ENCODE data around the gene PRRC2A.

Gene PRRC2A

GRCh38 chr6:31620586-31621319 is at the start of gene PRRC2A:
TSS of gene PRRC2A (plus strand) at chr6:31620715. CDS start at chr6:31622790, 2,075 bp downstream.
- peak; percentile 69 to 81 for DNase-seq

DNA sequence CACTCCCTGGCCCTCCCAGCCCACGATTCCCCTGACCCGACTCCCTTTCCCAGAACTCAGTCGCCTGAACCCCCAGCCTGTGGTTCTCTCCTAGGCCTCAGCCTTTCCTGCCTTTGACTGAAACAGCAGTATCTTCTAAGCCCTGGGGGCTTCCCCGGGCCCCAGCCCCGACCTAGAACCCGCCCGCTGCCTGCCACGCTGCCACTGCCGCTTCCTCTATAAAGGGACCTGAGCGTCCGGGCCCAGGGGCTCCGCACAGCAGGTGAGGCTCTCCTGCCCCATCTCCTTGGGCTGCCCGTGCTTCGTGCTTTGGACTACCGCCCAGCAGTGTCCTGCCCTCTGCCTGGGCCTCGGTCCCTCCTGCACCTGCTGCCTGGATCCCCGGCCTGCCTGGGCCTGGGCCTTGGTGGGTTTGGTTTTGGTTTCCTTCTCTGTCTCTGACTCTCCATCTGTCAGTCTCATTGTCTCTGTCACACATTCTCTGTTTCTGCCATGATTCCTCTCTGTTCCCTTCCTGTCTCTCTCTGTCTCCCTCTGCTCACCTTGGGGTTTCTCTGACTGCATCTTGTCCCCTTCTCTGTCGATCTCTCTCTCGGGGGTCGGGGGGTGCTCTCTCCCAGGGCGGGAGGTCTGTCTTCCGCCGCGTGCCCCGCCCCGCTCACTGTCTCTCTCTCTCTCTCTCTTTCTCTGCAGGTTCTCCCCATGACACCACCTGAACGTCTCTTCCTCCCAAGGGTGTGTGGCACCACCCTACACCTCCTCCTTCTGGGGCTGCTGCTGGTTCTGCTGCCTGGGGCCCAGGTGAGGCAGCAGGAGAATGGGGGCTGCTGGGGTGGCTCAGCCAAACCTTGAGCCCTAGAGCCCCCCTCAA is 48.2 kb upstream of the PRRC2A start, which contains the start of gene LTA:
Gene LTA, plus strand, starts transcription at position 249 of the 871 bp plus-strand sequence. Its CDS starts 454 bp downstream, at position 703.
- DNase-seq, result no peak

DNA sequence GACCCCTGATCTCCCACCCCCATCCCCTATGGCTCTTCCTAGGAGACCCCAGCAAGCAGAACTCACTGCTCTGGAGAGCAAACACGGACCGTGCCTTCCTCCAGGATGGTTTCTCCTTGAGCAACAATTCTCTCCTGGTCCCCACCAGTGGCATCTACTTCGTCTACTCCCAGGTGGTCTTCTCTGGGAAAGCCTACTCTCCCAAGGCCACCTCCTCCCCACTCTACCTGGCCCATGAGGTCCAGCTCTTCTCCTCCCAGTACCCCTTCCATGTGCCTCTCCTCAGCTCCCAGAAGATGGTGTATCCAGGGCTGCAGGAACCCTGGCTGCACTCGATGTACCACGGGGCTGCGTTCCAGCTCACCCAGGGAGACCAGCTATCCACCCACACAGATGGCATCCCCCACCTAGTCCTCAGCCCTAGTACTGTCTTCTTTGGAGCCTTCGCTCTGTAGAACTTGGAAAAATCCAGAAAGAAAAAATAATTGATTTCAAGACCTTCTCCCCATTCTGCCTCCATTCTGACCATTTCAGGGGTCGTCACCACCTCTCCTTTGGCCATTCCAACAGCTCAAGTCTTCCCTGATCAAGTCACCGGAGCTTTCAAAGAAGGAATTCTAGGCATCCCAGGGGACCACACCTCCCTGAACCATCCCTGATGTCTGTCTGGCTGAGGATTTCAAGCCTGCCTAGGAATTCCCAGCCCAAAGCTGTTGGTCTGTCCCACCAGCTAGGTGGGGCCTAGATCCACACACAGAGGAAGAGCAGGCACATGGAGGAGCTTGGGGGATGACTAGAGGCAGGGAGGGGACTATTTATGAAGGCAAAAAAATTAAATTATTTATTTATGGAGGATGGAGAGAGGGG is 47.0 kb upstream of the PRRC2A start:
- no peak for DNase-seq

DNA sequence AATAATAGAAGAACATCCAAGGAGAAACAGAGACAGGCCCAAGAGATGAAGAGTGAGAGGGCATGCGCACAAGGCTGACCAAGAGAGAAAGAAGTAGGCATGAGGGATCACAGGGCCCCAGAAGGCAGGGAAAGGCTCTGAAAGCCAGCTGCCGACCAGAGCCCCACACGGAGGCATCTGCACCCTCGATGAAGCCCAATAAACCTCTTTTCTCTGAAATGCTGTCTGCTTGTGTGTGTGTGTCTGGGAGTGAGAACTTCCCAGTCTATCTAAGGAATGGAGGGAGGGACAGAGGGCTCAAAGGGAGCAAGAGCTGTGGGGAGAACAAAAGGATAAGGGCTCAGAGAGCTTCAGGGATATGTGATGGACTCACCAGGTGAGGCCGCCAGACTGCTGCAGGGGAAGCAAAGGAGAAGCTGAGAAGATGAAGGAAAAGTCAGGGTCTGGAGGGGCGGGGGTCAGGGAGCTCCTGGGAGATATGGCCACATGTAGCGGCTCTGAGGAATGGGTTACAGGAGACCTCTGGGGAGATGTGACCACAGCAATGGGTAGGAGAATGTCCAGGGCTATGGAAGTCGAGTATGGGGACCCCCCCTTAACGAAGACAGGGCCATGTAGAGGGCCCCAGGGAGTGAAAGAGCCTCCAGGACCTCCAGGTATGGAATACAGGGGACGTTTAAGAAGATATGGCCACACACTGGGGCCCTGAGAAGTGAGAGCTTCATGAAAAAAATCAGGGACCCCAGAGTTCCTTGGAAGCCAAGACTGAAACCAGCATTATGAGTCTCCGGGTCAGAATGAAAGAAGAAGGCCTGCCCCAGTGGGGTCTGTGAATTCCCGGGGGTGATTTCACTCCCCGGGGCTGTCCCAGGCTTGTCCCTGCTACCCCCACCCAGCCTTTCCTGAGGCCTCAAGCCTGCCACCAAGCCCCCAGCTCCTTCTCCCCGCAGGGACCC is 46.1 kb upstream of the PRRC2A start:
- no peak for DNase-seq

GRCh38 chr6:31575335-31575901 is 45.1 kb upstream of the PRRC2A start, which contains the start of gene TNF:
TSS of gene TNF (plus strand) at chr6:31575565. CDS start at chr6:31575742, 177 bp downstream.
- peak; percentile 59 to 63 for DNase-seq

- no peak for DNase-seq
Measured at GRCh38 chr6:31575952-31576685, 44.4 kb upstream of the PRRC2A start.

DNA sequence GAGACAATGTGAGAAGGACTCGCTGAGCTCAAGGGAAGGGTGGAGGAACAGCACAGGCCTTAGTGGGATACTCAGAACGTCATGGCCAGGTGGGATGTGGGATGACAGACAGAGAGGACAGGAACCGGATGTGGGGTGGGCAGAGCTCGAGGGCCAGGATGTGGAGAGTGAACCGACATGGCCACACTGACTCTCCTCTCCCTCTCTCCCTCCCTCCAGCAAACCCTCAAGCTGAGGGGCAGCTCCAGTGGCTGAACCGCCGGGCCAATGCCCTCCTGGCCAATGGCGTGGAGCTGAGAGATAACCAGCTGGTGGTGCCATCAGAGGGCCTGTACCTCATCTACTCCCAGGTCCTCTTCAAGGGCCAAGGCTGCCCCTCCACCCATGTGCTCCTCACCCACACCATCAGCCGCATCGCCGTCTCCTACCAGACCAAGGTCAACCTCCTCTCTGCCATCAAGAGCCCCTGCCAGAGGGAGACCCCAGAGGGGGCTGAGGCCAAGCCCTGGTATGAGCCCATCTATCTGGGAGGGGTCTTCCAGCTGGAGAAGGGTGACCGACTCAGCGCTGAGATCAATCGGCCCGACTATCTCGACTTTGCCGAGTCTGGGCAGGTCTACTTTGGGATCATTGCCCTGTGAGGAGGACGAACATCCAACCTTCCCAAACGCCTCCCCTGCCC is 43.5 kb upstream of the PRRC2A start:
- no peak for DNase-seq

- DNase-seq, result no peak
Measured at GRCh38 chr6:31577579-31577966, 42.9 kb upstream of the PRRC2A start.

GRCh38 chr6:31578184-31579118 is 42.1 kb upstream of the PRRC2A start:
- no peak for DNase-seq

- no peak for DNase-seq
Measured at GRCh38 chr6:31579119-31579505, 41.4 kb upstream of the PRRC2A start.

DNA sequence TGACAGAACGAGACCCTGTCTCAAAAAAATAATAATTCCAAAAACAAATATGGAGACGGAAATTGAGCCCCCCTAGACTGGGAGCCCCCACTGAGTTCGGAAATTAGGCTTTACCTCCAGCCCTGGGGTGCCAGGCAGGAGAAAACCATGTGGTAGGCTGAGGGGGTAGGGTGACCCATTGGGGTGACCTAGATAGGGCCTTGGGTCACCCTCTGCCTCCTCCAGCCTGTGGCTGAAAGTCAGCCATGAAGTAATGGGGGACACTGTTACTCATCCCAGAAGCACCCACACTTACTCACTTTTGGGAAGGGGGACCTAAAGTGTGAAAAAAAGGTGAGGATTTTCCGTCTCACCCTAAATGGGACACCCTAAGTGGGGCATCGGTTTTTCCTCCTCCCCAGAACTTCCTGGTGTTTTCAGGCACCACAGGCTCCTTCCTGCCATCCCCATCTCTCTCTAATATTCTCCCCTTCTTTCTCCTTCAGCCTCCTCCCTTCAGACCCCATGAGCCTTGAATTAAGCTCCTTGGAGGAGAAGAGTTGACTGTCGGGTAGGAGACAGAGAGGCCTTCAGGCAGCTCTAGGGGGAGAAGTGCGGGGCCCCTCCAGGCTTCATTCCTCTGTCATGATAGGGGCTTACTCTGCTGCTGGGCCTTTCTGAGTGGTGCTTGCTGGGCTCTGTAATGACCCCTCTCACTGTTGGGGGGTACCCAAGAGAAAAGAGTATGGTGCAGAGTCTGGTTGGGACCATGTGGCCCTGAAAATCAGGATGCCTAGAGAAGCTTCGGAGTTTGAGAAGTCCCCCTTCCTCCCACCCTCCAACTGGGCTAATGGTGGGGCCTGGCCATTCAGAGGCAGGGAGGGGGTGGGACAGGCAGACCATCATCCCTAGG is 40.7 kb upstream of the PRRC2A start:
- DNase-seq, result no peak

- DNase-seq, result no peak
Measured at GRCh38 chr6:31580438-31580740, 40.1 kb upstream of the PRRC2A start.

GRCh38 chr6:31580807-31581433 is 39.6 kb upstream of the PRRC2A start:
- DNase-seq, result peak; percentile 77 to 79

- no peak for DNase-seq
Measured at GRCh38 chr6:31581434-31582229, 38.9 kb upstream of the PRRC2A start.

DNA sequence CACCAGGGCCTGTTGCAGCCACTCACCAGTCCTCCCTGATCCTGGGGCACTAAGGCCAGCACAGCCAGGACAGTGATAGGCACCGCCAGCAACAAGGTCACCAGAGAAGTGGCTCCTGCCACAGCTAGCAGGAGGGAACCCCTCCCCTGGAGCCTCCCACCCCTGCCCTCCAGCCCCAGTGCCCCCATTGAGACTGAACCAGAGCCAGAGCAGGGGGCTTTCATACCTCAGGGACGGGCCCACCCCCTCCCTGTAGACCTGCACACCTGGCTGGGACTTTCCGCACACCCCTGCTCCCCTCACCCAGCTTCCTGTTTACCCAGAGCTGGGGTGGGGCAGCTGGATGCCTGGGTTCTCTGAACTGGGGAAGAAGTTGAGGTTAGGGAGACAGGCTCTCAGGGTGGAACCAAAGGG is 38.3 kb upstream of the PRRC2A start, which contains the start of gene LTB:
Gene LTB, minus strand, starts transcription at position 195 of the 414 bp plus-strand sequence. Its CDS starts 7 bp downstream, at position 188.
- DNase-seq, result no peak

- DNase-seq, result peak; percentile 60 to 63
Measured at GRCh38 chr6:31585491-31585890, 35.0 kb upstream of the PRRC2A start.

Measured in Kasumi-1 (cell line).